Heart left ventricle (tissue), 13 donors: ENCODE results near the gene RALGAPA2.

Experiments
- CTCF ChIP-seq, 12 donors: fragments of 200-600 bp; sonication (generic) in 4 of 12; IDR thresholded peaks; one replicate each; pipeline versions ENCODE4 v1.5.0 to v1.8.0; 2018 to 2022; ENCODE audit warnings: antibody characterized with exemption in 12 of 12, mild to moderate bottlenecking in 5 of 12
- POLR2A ChIP-seq, 2 donors: fragments of 450-650 bp; IDR thresholded peaks; one replicate each; pipeline ENCODE4 v1.6.1; 2017; ENCODE audit warnings: antibody characterized with exemption in 2 of 2, mild to moderate bottlenecking in 2 of 2, moderate library complexity in 2 of 2
- donor health status: ischemic (EF 13 %, LVEDD 7.1; RV severe dilation, severe dysfunction).
- donor health status: DM: no; HTN: yes; CAD: no.
- donor health status: DM: no; HTN: no; CAD: no.
- donor health status: ischemic (EF 25% LVEDD 6.9; RV normal size, moderate dysfunction).
- donor health status: ischemic (EF 25% LVEDD 5.7; RV mildly dilated, moderate dysfunction).
- donor health status: ischemic (EF 35%, LVEDD 5.7; RV mildly dilated, moderate dysfunction).
- donor health status: nonischemic (EF 11% LVEDD 7.7; RV severe dilation, severe dysfunction).
- donor health status: DM: yes; HTN: yes; CAD: no.
- donor health status: PGD.
- donor health status: ischemic (EF 29% LVEDD 5.4; RV normal size, mild dysfunction).
- donor health status: nonischemic (EF 23%, LVEDD 6.1; RV moderate dilation, normal function).

DNA sequence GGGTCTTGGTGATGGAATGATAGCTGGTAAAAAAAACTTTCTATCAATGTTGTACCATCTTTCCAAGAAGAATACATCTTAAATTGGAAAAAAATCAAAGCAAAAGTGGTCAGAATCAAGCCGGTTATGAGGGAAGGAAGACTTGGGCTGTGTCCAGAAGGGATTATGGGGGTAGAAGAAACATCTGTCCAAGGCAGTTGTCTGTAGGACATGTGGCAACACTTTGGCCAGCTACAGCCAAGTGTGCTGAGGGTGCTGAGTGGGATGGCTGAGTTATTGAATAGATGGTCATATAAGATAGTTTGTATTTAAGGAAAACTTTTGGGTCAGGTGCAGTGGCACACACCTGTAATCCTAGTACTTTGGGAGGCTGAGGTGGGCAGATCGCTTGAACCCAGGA, 306.1 kb downstream of the RALGAPA2 start:
- TF ChIP-seq CTCF (IDR thresholded peaks at IDR 0.05) (no peak), POLR2A (IDR thresholded peaks at IDR 0.05) (no peak)
